Pancreas (tissue), 10 donors: Measurements from ENCODE around the gene PSME3. TPM values are rescaled to one million over a fixed set of nuclear protein-coding genes. Genes with fewer than 3 reads are reported as not detected.

Source experiments
- ATAC-seq, 4 donors: fragments of 200-7000 bp; cut with Tn5 transposase; one replicate each; pipeline versions ENCODE4 v1.8.0 to v1.9.1; 2020; ENCODE audit warnings: mild to moderate bottlenecking in 4 of 4, moderate library complexity in 4 of 4
- DNase-seq, 6 donors: peaks; one replicate each; pipeline ENCODE4 v3.0.0-alpha.2; 2020
- FAIRE-seq: peaks from 2 replicates; lab custom pipeline; 2012; peaks lifted over from hg19 to GRCh38; lab: Jason Lieb, UNC
- H3K27ac ChIP-seq, 4 donors: fragments of 200-600 bp; sonication (generic); 1 replicate in 3 of 4; 2 replicates in 1 of 4; pipeline versions ENCODE4 v1.5.0 to v1.8.0; 2020
- H3K27me3 ChIP-seq, 4 donors: fragments of 200-600 bp; one replicate each; pipeline ENCODE4 v1.8.0; 2021
- H3K36me3 ChIP-seq, 3 donors: fragments of 200-600 bp; sonication (generic) in 1 of 3; one replicate each; pipeline versions ENCODE4 v1.5.0 to v1.8.0; 2020 to 2021
- H3K4me1 ChIP-seq, 3 donors: fragments of 200-600 bp; one replicate each; pipeline ENCODE4 v1.8.0; 2021
- H3K4me3 ChIP-seq, 4 donors: fragments of 200-600 bp; sonication (generic) in 2 of 4; one replicate each; pipeline versions ENCODE4 v1.5.0 to v1.8.0; 2020 to 2021
- H3K9me3 ChIP-seq, 4 donors: fragments of 200-600 bp; one replicate each; pipeline ENCODE4 v1.8.0; 2021
- CTCF ChIP-seq, 4 donors: fragments of 200-600 bp; sonication (generic) in 3 of 4; IDR thresholded peaks; one replicate each; pipeline versions ENCODE4 v1.5.0 to v1.8.0; 2021; ENCODE audit warnings: antibody characterized with exemption in 4 of 4
- WGBS, 2 donors: extraction: QIAGEN DNeasy Blood & Tissue Kit; methylation state at CpG; one replicate each; pipeline ENCODE4 v1.1.7; 2013; 5-methylcytosine and 5-hydroxymethylcytosine counted together
- intact Hi-C, 3 donors: fragments of 100-400 bp; cut with DNase I; formaldehyde crosslinking; loops; one replicate each; pipeline versions ENCODE4 v1.11.1 to v1.14.2; 2022
- polyA plus RNA-seq, 2 donors: library from polyadenylated mRNA; stranded (reverse); fragments of 200-250 nt; gene quantifications; one replicate each; pipeline ENCODE4 v1.2.3, GENCODE V29; 2013
- total RNA-seq, 6 donors: library from RNA; stranded (reverse); fragmentation: NEBNext Ultra II Directional in 4 of 6; extraction: Animal tissue kit (Norgen Biotek cat#: 25700) in 4 of 6; gene quantifications; one replicate each; pipeline versions ENCODE4 v1.2.1 to v1.2.4, GENCODE V29; 2021 to 2023
- donor health status: healthy with polysubstance abuse.
- donor health status: DM: no; HTN: no; CAD: no; lungs with moderate emphysema.
- donor health status: DM: no; HTN: no; CAD: no.
- donor health status: control.
- donor health status: control.
- donor health status: Bipolar disorder and iron deficiency.
- donor health status: DM: yes; HTN: yes; CAD: no.
- donor health status: DM: no; HTN: no; CAD: no.
- donor health status: DM: no; HTN: no; CAD: no.
- donor health status: DM: yes; HTN: yes; CAD: no.

PSME3 gene
- total and polyA plus RNA-seq, 8 donors = 17.8 to 51.6 (median 35.8) TPM

GRCh38 chr17:42787266-42787665, 45.9 kb upstream of the PSME3 start:
- no peak for FAIRE-seq
- peaks cover 0 to 8% (median 2%) of the 10 kb centered on the region in 4 donors for H3K27me3 ChIP-seq
- intact Hi-C loops = no loop called here

GRCh38 chr17:42791948-42792347, 41.2 kb upstream of the PSME3 start:
- Histone ChIP-seq H3K27me3 (no peaks in the 10 kb centered on the region), H3K27ac (no peak overlapping the region), H3K36me3 (no peaks in the 10 kb centered on the region), H3K9me3 (no peaks in the 10 kb centered on the region), H3K4me3 (no peak overlapping the region), H3K4me1 (peaks cover 7 to 13% (median 9%) of the 10 kb centered on the region in 3 donors)
- intact Hi-C loops = no loop called here
- FAIRE-seq (no peak), DNase-seq (no peak), ATAC-seq (no peak)
- WGBS, 2 donors = 51 to 57% methylated on average over 2 of the region's 2 CpGs
- TF ChIP-seq CTCF (IDR thresholded peaks at IDR 0.05) = no peak

More at GRCh38 chr17:42787266-42787665, 45.9 kb upstream of the PSME3 start:
- Histone ChIP-seq H3K4me3 (no peak overlapping the region), H3K9me3 (no peaks in the 10 kb centered on the region), H3K4me1 (no peaks in the 10 kb centered on the region), H3K27ac (no peak overlapping the region), H3K36me3 (no peaks in the 10 kb centered on the region)
- WGBS, 2 donors = 82 to 88% methylated on average over 11 of the region's 11 CpGs
- DNase-seq = no peak
- TF ChIP-seq CTCF (IDR thresholded peaks at IDR 0.05) = no peak
- ATAC-seq = no peak

GRCh38 chr17:42792545-42792944, 40.7 kb upstream of the PSME3 start:
- 33 to 41% methylated on average over 5 of the region's 5 CpGs for WGBS, 2 donors
- Histone ChIP-seq H3K4me3 (no peak overlapping the region), H3K9me3 (no peaks in the 10 kb centered on the region), H3K36me3 (no peaks in the 10 kb centered on the region), H3K4me1 (peaks cover 7 to 13% (median 13%) of the 10 kb centered on the region in 3 donors), H3K27ac (no peak overlapping the region), H3K27me3 (no peaks in the 10 kb centered on the region)
- ATAC-seq (no peak), DNase-seq (no peak), FAIRE-seq (no peak)
- intact Hi-C loops = no loop called here
- no peak for TF ChIP-seq CTCF (IDR thresholded peaks at IDR 0.05)

- TF ChIP-seq CTCF (IDR thresholded peaks at IDR 0.05) = no peak
- ATAC-seq = no peak
- WGBS, 2 donors = 73 to 83% methylated on average over 4 of the region's 4 CpGs
- Histone ChIP-seq H3K27me3 (no peaks in the 10 kb centered on the region), H3K4me3 (no peak overlapping the region), H3K4me1 (peaks cover 12 to 20% (median 13%) of the 10 kb centered on the region in 3 donors), H3K9me3 (no peaks in the 10 kb centered on the region), H3K36me3 (no peaks in the 10 kb centered on the region), H3K27ac (no peak overlapping the region)
- intact Hi-C loops = no loop called here
- no peak for FAIRE-seq
- DNase-seq = no peak
Observed at GRCh38 chr17:42795061-42795460, 38.1 kb upstream of the PSME3 start.

- H3K9me3 ChIP-seq = no peaks in the 10 kb centered on the region
- H3K4me3 ChIP-seq = no peak overlapping the region
- FAIRE-seq (no peak), DNase-seq (no peak), ATAC-seq (no peak)
- no peak overlapping the region for H3K27ac ChIP-seq
- intact Hi-C loops = no loop called here
- H3K27me3 ChIP-seq = no peaks in the 10 kb centered on the region
- H3K4me1 ChIP-seq = peaks cover 12 to 20% (median 13%) of the 10 kb centered on the region in 3 donors
- TF ChIP-seq CTCF (IDR thresholded peaks at IDR 0.05) = no peak
- WGBS, 2 donors = 85 to 91% methylated on average over 9 to 10 of the region's 10 CpGs
- H3K36me3 ChIP-seq = no peaks in the 10 kb centered on the region
Observed at GRCh38 chr17:42795465-42795864, 37.7 kb upstream of the PSME3 start.
